ENCODE results near the gene DHX36.

The DHX36 gene

GRCh38 chr3:154304116-154304786 is 20.0 kb downstream of the DHX36 start:
- CTCF ChIA-PET, result no interaction called here
- TF ChIP-seq SP1 (IDR thresholded peaks at IDR 0.05), result no peak
- TF ChIP-seq HDGF (IDR thresholded peaks at IDR 0.05; ENCODE audit: borderline replicate concordance), result no peak
- no peak for TF ChIP-seq FOXK2 (IDR thresholded peaks at IDR 0.05)
- no peak for TF ChIP-seq SUZ12 (IDR thresholded peaks at IDR 0.05)
- no peak for TF ChIP-seq L3MBTL2 (conservative IDR thresholded peaks at IDR 0.05)
- no peak for TF ChIP-seq LEF1 (IDR thresholded peaks at IDR 0.05; ENCODE audit: borderline replicate concordance)
- TF ChIP-seq NFRKB (IDR thresholded peaks at IDR 0.05), result no peak
- TF ChIP-seq PKNOX1 (IDR thresholded peaks at IDR 0.05), result no peak
- no peak for TF ChIP-seq ARNT (IDR thresholded peaks at IDR 0.05)
- TF ChIP-seq TARDBP (IDR thresholded peaks at IDR 0.05), result no peak
- no peak for TF ChIP-seq CTBP1 (IDR thresholded peaks at IDR 0.05; ENCODE audit: borderline replicate concordance)
- TF ChIP-seq FOXM1 (IDR thresholded peaks at IDR 0.05; ENCODE audit: borderline replicate concordance), result no peak
- no peak for TF ChIP-seq ZNF384 (IDR thresholded peaks at IDR 0.05)
- DNase-seq (ENCODE audit: extremely low spot score), result no peak
- POLR2A ChIA-PET, result no interaction called here

- POLR2A ChIA-PET, result no interaction called here
Observed at GRCh38 chr3:154301561-154301960, 22.7 kb downstream of the DHX36 start.

GRCh38 chr3:154294016-154294415 is 30.3 kb downstream of the DHX36 start:
- ChIA-PET CTCF (no interaction called here), POLR2A (no interaction called here)
- TF ChIP-seq TARDBP (IDR thresholded peaks at IDR 0.05) (no peak), FOXM1 (IDR thresholded peaks at IDR 0.05; ENCODE audit: borderline replicate concordance) (no peak), FOXA1 (IDR thresholded peaks at IDR 0.05) (no peak), ELF4 (IDR thresholded peaks at IDR 0.05) (no peak), SP1 (IDR thresholded peaks at IDR 0.05) (no peak), ZNF384 (IDR thresholded peaks at IDR 0.05) (no peak), LEF1 (IDR thresholded peaks at IDR 0.05; ENCODE audit: borderline replicate concordance) (no peak), SUZ12 (IDR thresholded peaks at IDR 0.05) (no peak), PKNOX1 (IDR thresholded peaks at IDR 0.05) (no peak), HDGF (IDR thresholded peaks at IDR 0.05; ENCODE audit: borderline replicate concordance) (no peak), BHLHE40 (IDR thresholded peaks at IDR 0.05; ENCODE audit: borderline replicate concordance) (no peak), FOXK2 (IDR thresholded peaks at IDR 0.05) (no peak)
- no peak for DNase-seq (ENCODE audit: extremely low spot score)

More at GRCh38 chr3:154301561-154301960, 22.7 kb downstream of the DHX36 start:
- TF ChIP-seq TARDBP (IDR thresholded peaks at IDR 0.05) (no peak), SUZ12 (IDR thresholded peaks at IDR 0.05) (no peak), FOXM1 (IDR thresholded peaks at IDR 0.05; ENCODE audit: borderline replicate concordance) (no peak), FOXK2 (IDR thresholded peaks at IDR 0.05) (no peak), L3MBTL2 (conservative IDR thresholded peaks at IDR 0.05) (no peak), SP1 (IDR thresholded peaks at IDR 0.05) (no peak), CTBP1 (IDR thresholded peaks at IDR 0.05; ENCODE audit: borderline replicate concordance) (no peak), PKNOX1 (IDR thresholded peaks at IDR 0.05) (no peak), HDGF (IDR thresholded peaks at IDR 0.05; ENCODE audit: borderline replicate concordance) (no peak), LEF1 (IDR thresholded peaks at IDR 0.05; ENCODE audit: borderline replicate concordance) (no peak)
- no peak for DNase-seq (ENCODE audit: extremely low spot score)
- CTCF ChIA-PET, result interaction anchor here (0.7 kb wide), 1 partner anchor 427 kb away, joined by 7 read pairs; no protein-coding TSS in a partner anchor

GRCh38 chr3:154290187-154290586 is 34.1 kb downstream of the DHX36 start:
- POLR2A ChIA-PET, result no interaction called here
- TF ChIP-seq LEF1 (IDR thresholded peaks at IDR 0.05; ENCODE audit: borderline replicate concordance) (no peak), SP1 (IDR thresholded peaks at IDR 0.05) (no peak), CTBP1 (IDR thresholded peaks at IDR 0.05; ENCODE audit: borderline replicate concordance) (no peak), HDGF (IDR thresholded peaks at IDR 0.05; ENCODE audit: borderline replicate concordance) (no peak), FOXA1 (IDR thresholded peaks at IDR 0.05) (no peak), NFRKB (IDR thresholded peaks at IDR 0.05) (no peak)
- CTCF ChIA-PET, result no interaction called here
- DNase-seq (ENCODE audit: extremely low spot score), result no peak

GRCh38 chr3:154285221-154285620 is 39.1 kb downstream of the DHX36 start:
- DNase-seq (ENCODE audit: extremely low spot score), result no peak
- TF ChIP-seq FOXM1 (IDR thresholded peaks at IDR 0.05; ENCODE audit: borderline replicate concordance) (no peak), ARNT (IDR thresholded peaks at IDR 0.05) (no peak), HDGF (IDR thresholded peaks at IDR 0.05; ENCODE audit: borderline replicate concordance) (no peak), ELF4 (IDR thresholded peaks at IDR 0.05) (no peak), SP1 (IDR thresholded peaks at IDR 0.05) (no peak), NFRKB (IDR thresholded peaks at IDR 0.05) (no peak), FOXK2 (IDR thresholded peaks at IDR 0.05) (no peak)
- ChIA-PET POLR2A (no interaction called here), CTCF (no interaction called here)

- TF ChIP-seq BHLHE40 (IDR thresholded peaks at IDR 0.05; ENCODE audit: borderline replicate concordance), result no peak
- no peak for TF ChIP-seq SP1 (IDR thresholded peaks at IDR 0.05)
- TF ChIP-seq ELF4 (IDR thresholded peaks at IDR 0.05), result no peak
- TF ChIP-seq L3MBTL2 (conservative IDR thresholded peaks at IDR 0.05), result no peak
- TF ChIP-seq ARNT (IDR thresholded peaks at IDR 0.05), result no peak
- TF ChIP-seq FOXK2 (IDR thresholded peaks at IDR 0.05), result no peak
- TF ChIP-seq SUZ12 (IDR thresholded peaks at IDR 0.05), result no peak
- no peak for TF ChIP-seq CTBP1 (IDR thresholded peaks at IDR 0.05; ENCODE audit: borderline replicate concordance)
- TF ChIP-seq PKNOX1 (IDR thresholded peaks at IDR 0.05), result no peak
- TF ChIP-seq FOXM1 (IDR thresholded peaks at IDR 0.05; ENCODE audit: borderline replicate concordance), result no peak
- no peak for TF ChIP-seq TARDBP (IDR thresholded peaks at IDR 0.05)
- no peak for TF ChIP-seq ZNF384 (IDR thresholded peaks at IDR 0.05)
- no peak for TF ChIP-seq FOXA1 (IDR thresholded peaks at IDR 0.05)
- TF ChIP-seq HDGF (IDR thresholded peaks at IDR 0.05; ENCODE audit: borderline replicate concordance), result no peak
- no peak for TF ChIP-seq NFRKB (IDR thresholded peaks at IDR 0.05)
- no peak for TF ChIP-seq LEF1 (IDR thresholded peaks at IDR 0.05; ENCODE audit: borderline replicate concordance)
- POLR2A ChIA-PET, result no interaction called here
- CTCF ChIA-PET, result no interaction called here
Observed at GRCh38 chr3:154280161-154280560, 44.1 kb downstream of the DHX36 start.

More at GRCh38 chr3:154280161-154280560, 44.1 kb downstream of the DHX36 start:
- DNase-seq (ENCODE audit: extremely low spot score), result no peak

Data from HEK293T (cell line).